Activated effector memory CD4-positive, alpha-beta T cell treated with Interleukin-2 at 50 U/mL for 16 hours (primary cell): ENCODE measurements around the gene BANK1.
"Not testable (repeated sequence)": the region's sequence is repeated elsewhere in the genome, so short reads cannot be mapped to it uniquely, and the experiment has no call there.

ENCODE experiments used
- DNase-seq: peaks from one replicate; pipeline ENCODE4 v3.0.0-alpha.2; 2020

BANK1 gene

DNA sequence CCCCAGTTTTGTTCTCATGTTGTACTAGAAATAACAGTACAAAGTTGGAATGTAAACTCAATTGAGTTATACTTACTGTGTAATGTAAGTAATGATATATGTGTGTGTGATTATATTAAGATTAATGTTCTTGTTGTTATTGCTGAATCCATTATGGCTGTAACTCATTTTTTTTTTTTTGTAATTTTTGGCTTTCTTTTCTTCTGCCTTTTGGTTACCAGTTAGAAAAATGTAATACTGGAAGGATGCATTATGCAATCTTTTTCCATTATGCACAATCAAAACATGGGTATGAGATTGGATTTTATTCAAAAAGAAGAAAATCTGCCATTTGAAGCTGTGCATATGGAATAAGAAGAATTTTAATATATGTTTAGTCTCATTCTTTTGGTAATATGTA, 34.0 kb downstream of the BANK1 start:
- DNase-seq = no peak

GRCh38 chr4:101825953-101826352, 35.4 kb downstream of the BANK1 start:
- no peak for DNase-seq

GRCh38 chr4:101831816-101832215, 41.3 kb downstream of the BANK1 start:
- no peak for DNase-seq

DNA sequence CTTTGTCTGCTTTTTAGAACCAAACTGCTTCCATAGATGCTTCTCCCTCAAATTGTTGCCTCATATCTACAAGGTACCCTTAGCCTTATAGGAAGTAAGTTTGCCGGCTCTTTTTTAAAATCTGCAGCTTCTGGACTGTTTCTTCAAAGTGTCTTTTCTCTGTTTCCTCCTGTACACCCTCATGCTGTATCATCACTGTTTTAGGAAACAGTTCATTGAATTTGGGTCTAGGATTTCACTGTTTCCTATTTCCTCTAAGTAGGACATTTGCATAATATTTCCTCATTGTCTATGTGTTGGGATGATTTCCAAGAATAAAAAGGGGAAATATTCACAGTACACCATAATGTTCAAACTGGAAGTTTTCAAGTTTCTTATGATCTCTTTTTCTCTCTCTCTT, 43.0 kb downstream of the BANK1 start:
- DNase-seq = no peak

DNA sequence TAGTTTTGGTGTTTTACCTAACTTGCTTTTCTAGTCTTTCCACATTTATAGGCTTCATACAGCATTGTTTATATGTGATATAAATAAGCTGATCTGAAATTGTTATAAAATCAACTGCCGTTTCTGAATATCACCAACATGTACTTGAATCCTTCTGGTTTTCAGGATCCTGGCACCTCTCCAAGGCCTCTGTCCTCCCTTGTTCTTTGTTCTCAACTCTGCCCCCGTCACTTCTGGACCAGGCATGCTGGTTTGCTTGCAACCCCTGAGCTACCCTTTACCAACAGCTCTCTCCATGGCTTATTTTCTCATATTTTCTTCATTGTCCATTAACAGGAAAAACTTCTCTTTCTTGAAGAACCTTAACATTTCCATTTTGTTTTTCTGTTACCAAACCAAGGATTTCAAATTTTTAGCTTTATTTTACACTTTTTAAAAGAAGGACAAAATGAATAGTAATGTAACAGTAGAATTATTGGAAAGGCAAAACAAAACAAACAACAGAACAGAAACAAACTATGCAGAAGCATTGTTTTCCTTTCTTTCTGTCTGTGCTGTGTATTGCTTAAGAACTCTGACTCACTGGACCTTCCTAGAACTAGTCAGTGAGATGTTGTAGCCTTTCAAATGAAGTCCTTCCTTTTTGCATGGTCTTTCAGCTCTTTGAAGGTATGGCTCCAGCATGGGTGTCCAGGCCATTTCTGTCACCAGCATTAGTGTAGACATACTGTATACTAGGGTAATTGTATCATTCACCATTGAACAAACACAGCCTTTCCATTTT, 44.8 kb downstream of the BANK1 start:
- no peak for DNase-seq

DNA sequence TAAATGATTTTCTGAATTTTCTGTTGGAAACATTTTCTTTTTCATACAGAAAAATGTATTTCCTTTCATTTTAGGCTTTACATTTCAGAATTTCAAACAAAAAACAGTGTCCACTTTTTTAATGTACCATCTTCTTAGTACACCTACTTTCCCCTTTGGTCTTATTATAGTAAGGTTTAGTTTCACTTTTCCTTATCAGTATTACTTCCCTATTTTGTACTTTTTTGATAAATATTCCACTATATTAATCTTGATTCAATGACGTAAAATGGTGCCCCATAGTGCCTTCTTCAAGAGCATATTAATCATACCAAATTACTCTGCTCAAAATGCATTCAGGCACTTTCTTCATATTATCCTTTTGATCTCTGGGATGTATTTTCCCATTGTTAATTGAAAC, 52.5 kb downstream of the BANK1 start:
- no peak for DNase-seq

- no peak for DNase-seq
Measured at GRCh38 chr4:101846550-101846949, 56.0 kb downstream of the BANK1 start.

DNA sequence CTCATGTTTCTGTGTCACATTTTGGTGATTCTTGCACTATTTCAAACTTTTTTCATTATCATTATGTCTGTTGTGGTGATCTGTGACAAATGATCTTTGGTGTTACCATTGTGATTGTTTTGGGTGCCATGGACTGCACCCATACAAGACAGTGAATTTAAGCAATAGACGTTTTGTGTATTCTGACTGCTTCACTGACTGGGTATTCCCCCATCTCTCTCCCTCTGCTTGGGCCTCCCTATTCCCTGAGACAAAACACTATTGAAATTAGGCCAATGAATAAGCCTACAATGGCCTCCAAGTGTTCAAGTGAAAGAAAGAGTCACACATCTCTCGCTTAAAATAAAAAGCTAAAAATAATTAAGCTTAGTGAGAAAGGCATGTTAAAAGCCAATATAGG, 60.2 kb downstream of the BANK1 start:
- DNase-seq = no peak

DNA sequence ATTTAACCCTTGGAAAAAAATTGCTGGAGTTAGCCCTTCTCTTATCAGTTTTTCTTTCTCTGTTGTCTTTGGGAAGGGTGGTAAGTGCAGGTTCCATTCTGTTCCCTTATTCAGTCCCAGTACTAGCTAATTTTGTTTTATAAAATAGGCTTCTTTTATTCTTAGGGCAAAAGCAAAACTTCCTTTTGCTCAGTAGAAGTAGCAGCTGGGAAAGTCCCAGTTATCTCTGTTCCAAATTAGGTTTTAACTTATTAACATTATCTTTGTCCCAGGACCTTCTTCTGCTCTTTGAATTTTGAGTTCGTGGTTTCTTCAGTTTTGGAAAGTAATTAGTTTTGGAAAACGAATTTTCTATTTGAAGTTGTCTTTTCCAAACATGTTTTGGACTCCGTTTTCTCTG, 61.1 kb downstream of the BANK1 start:
- no peak for DNase-seq

- DNase-seq = no peak
Measured at GRCh38 chr4:101853028-101853427, 62.5 kb downstream of the BANK1 start.

DNA sequence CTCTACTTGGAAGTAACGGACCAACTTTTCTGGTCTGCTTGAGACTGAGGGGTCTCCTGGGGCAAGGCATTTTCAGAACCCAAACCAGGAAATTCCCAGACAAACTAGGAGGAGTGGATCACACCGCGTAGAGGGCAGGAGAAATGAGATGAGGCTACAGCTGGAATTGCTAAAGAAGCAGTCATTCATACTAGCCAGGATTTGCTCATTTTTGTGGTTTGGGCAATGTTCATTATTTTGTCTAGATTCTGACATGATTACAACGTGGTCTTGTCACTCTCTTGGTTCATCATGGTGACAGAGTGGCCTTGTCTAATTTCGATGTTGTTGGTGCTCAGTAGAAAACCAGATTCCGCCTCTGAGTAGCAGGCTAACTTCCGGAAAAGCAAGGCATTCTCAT, 63.2 kb downstream of the BANK1 start:
- DNase-seq = no peak

DNA sequence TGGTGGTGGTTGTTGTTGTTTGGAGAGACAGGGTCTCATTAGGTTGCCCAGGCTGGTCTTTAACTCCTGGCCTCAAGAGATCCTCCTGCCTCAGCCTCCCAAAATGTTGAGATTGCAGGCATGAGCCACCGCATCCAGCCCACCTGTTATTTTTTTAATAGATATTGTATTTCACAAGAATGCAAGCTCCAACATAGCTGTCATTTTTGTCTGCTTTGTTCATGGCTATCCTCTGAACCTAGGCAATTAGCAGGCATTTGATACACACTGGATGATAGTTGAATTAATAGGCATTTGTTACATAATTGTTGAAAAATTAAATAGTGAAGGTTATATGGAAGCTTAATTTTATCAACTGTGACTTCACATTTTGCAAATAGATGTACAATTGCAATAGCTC, 64.7 kb downstream of the BANK1 start:
- no peak for DNase-seq

- DNase-seq = no peak
Measured at GRCh38 chr4:101856149-101856548, 65.6 kb downstream of the BANK1 start.

GRCh38 chr4:101857176-101857575, 66.6 kb downstream of the BANK1 start:
- no peak for DNase-seq

DNA sequence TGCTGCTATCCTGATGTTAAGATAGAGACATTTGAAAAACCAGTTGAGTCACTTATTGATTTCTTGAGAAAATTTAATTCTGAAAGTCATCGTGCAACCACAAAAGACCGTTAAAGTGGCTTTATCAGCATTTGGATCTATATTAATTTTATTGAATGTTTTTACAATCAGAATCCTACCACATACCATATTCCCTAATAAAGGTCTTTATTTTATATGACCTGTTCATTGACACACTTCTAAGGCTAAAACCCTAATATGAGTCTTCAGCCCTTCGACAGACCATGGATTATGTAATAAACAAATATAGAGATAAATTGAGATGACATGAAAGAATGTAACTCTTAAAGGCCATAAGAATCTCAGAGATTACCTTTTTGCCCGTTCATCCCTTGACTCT, 68.1 kb downstream of the BANK1 start:
- no peak for DNase-seq

DNA sequence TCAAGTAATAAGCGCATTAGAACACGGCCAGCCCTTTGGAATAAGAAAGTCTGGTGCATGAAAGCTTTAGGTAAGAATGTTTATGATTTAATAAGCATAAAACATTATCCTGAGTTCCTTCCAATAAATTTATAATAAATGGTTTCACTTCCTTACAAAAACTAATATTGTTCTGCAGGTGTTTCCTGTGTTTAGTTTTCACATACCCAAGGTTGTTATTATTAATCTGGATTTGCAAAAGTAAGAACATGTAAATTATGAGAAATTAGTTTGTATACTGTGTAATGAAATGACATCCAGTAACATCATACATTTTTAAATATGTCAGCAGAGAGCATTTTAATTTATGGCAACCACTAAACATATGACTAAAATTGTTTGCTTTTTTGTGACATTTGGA, 72.1 kb downstream of the BANK1 start:
- DNase-seq = no peak

GRCh38 chr4:101864660-101865059, 74.1 kb downstream of the BANK1 start:
- no peak for DNase-seq

DNA sequence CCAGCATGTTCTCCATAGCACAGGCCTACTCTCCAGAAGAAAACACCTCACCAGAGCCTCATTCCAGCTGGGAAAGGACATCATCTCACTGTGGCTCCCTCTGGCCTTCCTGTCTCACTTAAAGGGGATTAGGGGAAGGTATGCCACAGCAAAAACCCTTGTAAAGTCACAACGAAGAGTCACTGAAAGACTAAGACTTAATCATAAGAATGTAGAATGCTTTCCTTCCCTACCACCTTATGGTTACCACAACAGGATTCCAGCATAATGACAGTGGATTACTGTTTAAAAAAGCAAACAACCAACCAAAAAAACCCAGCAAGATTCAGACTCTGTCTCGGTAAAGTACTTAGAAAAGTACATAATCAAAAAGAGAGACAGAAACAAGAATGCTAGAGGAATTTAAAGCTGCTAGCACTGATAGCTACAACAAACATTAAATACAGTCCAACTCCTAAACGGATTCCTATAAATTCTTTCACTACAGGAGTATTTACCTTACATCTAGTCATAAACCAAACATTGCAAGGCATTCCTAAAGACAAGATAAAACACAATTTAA, 75.1 kb downstream of the BANK1 start:
- DNase-seq = no peak

DNA sequence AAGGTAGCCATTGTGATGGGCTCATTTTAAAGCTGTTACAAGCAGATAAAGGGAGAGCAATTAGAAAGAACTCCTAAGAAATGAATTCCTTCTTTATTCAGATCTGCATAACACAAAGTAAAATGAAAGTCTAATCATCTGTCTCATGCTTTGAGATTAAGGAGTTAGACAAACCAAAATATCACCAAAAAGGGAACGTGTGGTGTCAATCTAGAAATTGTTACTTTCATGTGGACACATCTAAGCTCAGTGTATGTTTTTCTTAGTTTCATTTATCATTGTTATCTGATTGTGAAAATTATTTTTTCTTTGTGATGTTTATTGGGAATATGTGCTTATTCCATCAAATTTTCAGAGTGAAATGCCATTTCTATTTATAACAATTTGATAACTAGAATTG, 80.3 kb downstream of the BANK1 start:
- DNase-seq = no peak

DNA sequence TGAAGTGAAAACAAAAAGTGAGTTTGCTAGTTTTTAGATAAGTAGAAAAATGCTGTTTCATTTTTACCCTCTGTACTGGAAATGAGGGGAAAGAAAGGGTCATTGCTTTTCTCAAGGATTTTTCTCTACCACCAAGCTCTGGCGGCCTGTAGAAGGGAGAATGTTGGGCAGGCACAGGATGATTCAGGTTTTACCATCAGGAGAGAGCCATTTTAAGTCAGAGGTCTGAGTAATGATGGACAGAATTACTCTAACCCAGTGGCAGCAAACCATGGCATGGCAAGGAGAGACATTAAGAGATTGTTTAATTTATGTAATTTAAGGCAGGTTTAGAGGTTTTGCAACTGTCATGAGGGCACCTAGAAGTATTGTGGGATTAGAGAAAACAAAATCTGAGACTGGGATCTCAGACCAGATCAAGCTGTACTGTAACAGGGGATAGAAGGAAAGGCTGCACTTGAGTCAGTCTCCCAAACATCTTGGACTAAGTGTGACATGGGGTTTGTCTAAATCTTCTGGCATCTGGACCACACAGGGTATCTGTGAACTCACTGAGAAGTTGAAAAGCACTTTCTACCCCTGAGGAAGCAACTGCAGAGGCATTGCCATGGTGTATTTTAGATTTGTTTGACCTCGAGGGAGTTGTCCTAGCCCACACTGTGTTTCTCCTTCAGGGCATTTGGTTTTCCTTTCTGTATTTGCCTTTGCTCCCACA, 81.6 kb downstream of the BANK1 start:
- no peak for DNase-seq

DNA sequence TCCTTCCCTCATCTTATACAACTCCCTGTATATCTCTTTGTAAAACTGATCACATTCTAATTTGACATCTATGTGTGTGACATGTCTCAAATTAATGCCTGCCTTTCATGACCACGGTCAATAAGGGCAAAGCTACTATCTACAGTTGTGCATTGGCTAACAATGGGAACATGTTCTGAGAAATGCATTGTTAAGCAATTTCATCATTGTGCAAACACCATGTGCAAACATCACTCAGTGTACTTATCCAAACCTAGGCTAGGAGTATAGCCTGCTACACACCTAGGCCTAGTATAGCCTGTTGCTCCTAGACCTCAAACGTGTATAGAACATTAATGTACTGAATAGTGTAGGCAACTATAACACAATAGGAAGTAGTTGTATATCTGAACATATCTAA, 95.0 kb downstream of the BANK1 start:
- DNase-seq = no peak

- no peak for DNase-seq
Measured at GRCh38 chr4:101886826-101887225, 96.3 kb downstream of the BANK1 start.

- no peak for DNase-seq
Measured at GRCh38 chr4:101888472-101888871, 97.9 kb downstream of the BANK1 start.

- DNase-seq = not testable (repeated sequence)
Measured at GRCh38 chr4:101905527-101905926, 115.0 kb downstream of the BANK1 start.
